GM18951 (cell line): ENCODE results near the gene STK26.
A peak's percentile ranks its signal among the peaks of the same experiment; 100 is the strongest.
"Not testable (repeated sequence)": the region's sequence is repeated elsewhere in the genome, so short reads cannot be mapped to it uniquely, and the experiment has no call there.

ENCODE experiments used
- POLR2A ChIP-seq: IDR thresholded peaks from 4 replicates; pipeline ENCODE4 v1.6.1; 2011; ENCODE audit warnings: mild to moderate bottlenecking; ENCODE audit not compliant: insufficient read length, insufficient read depth; ENCODE audit errors: extremely low read depth
- in situ Hi-C: fragments of 300-500 bp; cut with MboI; formaldehyde crosslinking; loops from one replicate; pipeline ENCODE4 v1.12.0; 2022; ENCODE audit warnings: low sequenced_read_pairs, mixed read lengths, inconsistent platforms; ENCODE audit not compliant: unreplicated experiment

Gene STK26

GRCh38 chrX:132022198-132022966 lies 720 bp upstream of the STK26 start:
- no peak for TF ChIP-seq POLR2A
- in situ Hi-C loops, result no loop called here

- peak; percentile 33 for TF ChIP-seq POLR2A
- in situ Hi-C loops, result no loop called here
These were observed 839 bp downstream of the STK26 start for GRCh38 chrX:132023896-132024386.

- in situ Hi-C loops, result no loop called here
- no peak for TF ChIP-seq POLR2A
These were observed 1.9 kb downstream of the STK26 start for GRCh38 chrX:132025041-132025440.

- TF ChIP-seq POLR2A, result no peak
- in situ Hi-C loops, result no loop called here
These were observed 7.2 kb downstream of the STK26 start for GRCh38 chrX:132030264-132030663.

- no peak for TF ChIP-seq POLR2A
- in situ Hi-C loops, result no loop called here
These were observed 8.8 kb downstream of the STK26 start for GRCh38 chrX:132031867-132032266.

- no peak for TF ChIP-seq POLR2A
- in situ Hi-C loops, result no loop called here
These were observed 10.1 kb downstream of the STK26 start for GRCh38 chrX:132033166-132033565.

GRCh38 chrX:132034648-132035047 lies 11.5 kb downstream of the STK26 start:
- in situ Hi-C loops, result no loop called here
- no peak for TF ChIP-seq POLR2A

GRCh38 chrX:132037479-132037993 lies 14.4 kb downstream of the STK26 start:
- in situ Hi-C loops, result no loop called here
- TF ChIP-seq POLR2A, result no peak

GRCh38 chrX:132040066-132040465 lies 17.0 kb downstream of the STK26 start:
- in situ Hi-C loops, result no loop called here
- TF ChIP-seq POLR2A, result no peak

- in situ Hi-C loops, result no loop called here
- TF ChIP-seq POLR2A, result no peak
These were observed 17.9 kb downstream of the STK26 start for GRCh38 chrX:132041015-132041414.

- TF ChIP-seq POLR2A, result no peak
- in situ Hi-C loops, result no loop called here
These were observed 20.9 kb downstream of the STK26 start for GRCh38 chrX:132043977-132044376.

- in situ Hi-C loops, result no loop called here
- no peak for TF ChIP-seq POLR2A
These were observed 21.9 kb downstream of the STK26 start for GRCh38 chrX:132044953-132045352.

GRCh38 chrX:132045456-132045855 lies 22.4 kb downstream of the STK26 start:
- in situ Hi-C loops, result no loop called here
- no peak for TF ChIP-seq POLR2A

GRCh38 chrX:132046533-132046932 lies 23.4 kb downstream of the STK26 start:
- in situ Hi-C loops, result no loop called here
- no peak for TF ChIP-seq POLR2A

- in situ Hi-C loops, result not testable (repeated sequence)
These were observed 28.7 kb downstream of the STK26 start for GRCh38 chrX:132051778-132052177.
